ENCODE data around the gene CEP290.

CEP290 gene

GRCh38 chr12:88056571-88056970 is 85.3 kb downstream of the CEP290 start:
- no peak for TF ChIP-seq CTCF (IDR thresholded peaks at IDR 0.05; ENCODE audit: low read depth, low read length)
- H3K4me3 ChIP-seq (replicated peaks in 1 of 2; ENCODE audit: low read depth in 2 of 2, low read length in 2 of 2), result no peak overlapping the region
- peak in 1 of 2 donors; percentile 14 for DNase-seq (ENCODE audit: low read depth in 2 of 2)

GRCh38 chr12:88052686-88053085 is 89.2 kb downstream of the CEP290 start:
- DNase-seq (ENCODE audit: low read depth in 2 of 2), result peak; percentile 59 to 67
- peak; percentile 48 for TF ChIP-seq CTCF (IDR thresholded peaks at IDR 0.05; ENCODE audit: low read depth, low read length)

GRCh38 chr12:88044035-88044434 is 97.9 kb downstream of the CEP290 start:
- no peak for DNase-seq (ENCODE audit: low read depth in 2 of 2)

More at GRCh38 chr12:88052686-88053085, 89.2 kb downstream of the CEP290 start:
- H3K4me3 ChIP-seq (replicated peaks in 1 of 2; ENCODE audit: low read depth in 2 of 2, low read length in 2 of 2), result no peak overlapping the region

GRCh38 chr12:88037770-88038169 is 104.1 kb downstream of the CEP290 start:
- no peak for TF ChIP-seq CTCF (IDR thresholded peaks at IDR 0.05; ENCODE audit: low read depth, low read length)
- no peak for DNase-seq (ENCODE audit: low read depth in 2 of 2)
- H3K4me3 ChIP-seq (replicated peaks in 1 of 2; ENCODE audit: low read depth in 2 of 2, low read length in 2 of 2), result no peak overlapping the region

More at GRCh38 chr12:88044035-88044434, 97.9 kb downstream of the CEP290 start:
- H3K4me3 ChIP-seq (replicated peaks in 1 of 2; ENCODE audit: low read depth in 2 of 2, low read length in 2 of 2), result no peak overlapping the region
- no peak for TF ChIP-seq CTCF (IDR thresholded peaks at IDR 0.05; ENCODE audit: low read depth, low read length)

- no peak for TF ChIP-seq CTCF (IDR thresholded peaks at IDR 0.05; ENCODE audit: low read depth, low read length)
- peak overlapping the region; percentile 77 to 87 for H3K4me3 ChIP-seq (replicated peaks in 1 of 2; ENCODE audit: low read depth in 2 of 2, low read length in 2 of 2)
- peak; percentile 30 to 61 for DNase-seq (ENCODE audit: low read depth in 2 of 2)
Measured at GRCh38 chr12:88036353-88036965, 105.4 kb downstream of the CEP290 start.

GRCh38 chr12:88035907-88036289 is 106.0 kb downstream of the CEP290 start:
- no peak for DNase-seq (ENCODE audit: low read depth in 2 of 2)
- no peak for TF ChIP-seq CTCF (IDR thresholded peaks at IDR 0.05; ENCODE audit: low read depth, low read length)
- H3K4me3 ChIP-seq (replicated peaks in 1 of 2; ENCODE audit: low read depth in 2 of 2, low read length in 2 of 2), result peak overlapping the region; percentile 77 to 87

Measured in cardiac fibroblast (primary cell).